Gastrocnemius medialis (tissue), 4 donors: Measurements from ENCODE around the gene PLAAT4. TPM values are rescaled to one million over a fixed set of nuclear protein-coding genes. Genes with fewer than 3 reads are reported as not detected.

Experiments
- ATAC-seq, 2 donors: fragments of 150-250 bp; one replicate each; pipeline ENCODE4 v1.9.1; 2016
- DNase-seq, 2 donors: peaks; one replicate each; pipeline ENCODE4 v3.0.0-alpha.2; 2019
- H3K27ac ChIP-seq, 4 donors: fragments of 200-600 bp; sonication (generic); 1 replicate in 1 of 4; 2 replicates in 3 of 4; pipeline ENCODE4 v1.5.1; 2016 to 2018; ENCODE audit warnings: mild to moderate bottlenecking in 2 of 4, moderate library complexity in 1 of 4
- H3K27me3 ChIP-seq, 3 donors: fragments of 200-600 bp; sonication (generic) in 2 of 3; 1 replicate in 1 of 3; 2 replicates in 2 of 3; pipeline versions ENCODE4 v1.5.1 to v1.6.0; 2016 to 2019; ENCODE audit warnings: mild to moderate bottlenecking in 1 of 3, moderate library complexity in 1 of 3
- H3K36me3 ChIP-seq, 2 donors: fragments of 200-600 bp; sonication (generic) in 1 of 2; one replicate each; pipeline ENCODE4 v1.5.1; 2017 to 2018
- H3K4me1 ChIP-seq, 2 donors: fragments of 200-600 bp; sonication (generic) in 1 of 2; one replicate each; pipeline ENCODE4 v1.5.1; 2016 to 2017; ENCODE audit warnings: mild to moderate bottlenecking in 2 of 2
- H3K4me3 ChIP-seq, 4 donors: fragments of 200-600 bp; sonication (generic) in 3 of 4; 1 replicate in 1 of 4; 2 replicates in 3 of 4; pipeline ENCODE4 v1.5.1; 2016 to 2019; ENCODE audit warnings: mild to moderate bottlenecking in 2 of 4
- H3K9me3 ChIP-seq, 3 donors: fragments of 200-600 bp; sonication (generic) in 2 of 3; 1 replicate in 1 of 3; 2 replicates in 2 of 3; pipeline ENCODE4 v1.5.1; 2016 to 2019
- CTCF ChIP-seq, 5 experiments: fragments of 450-650 bp in 3 of 5; fragments of 200-600 bp in 2 of 5; sonication (generic) in 2 of 5; IDR thresholded peaks in 4 of 5; conservative IDR thresholded peaks in 1 of 5; 1 replicate in 4 of 5; 2 replicates in 1 of 5; pipeline ENCODE4 v1.5.1; 2016 to 2019; ENCODE audit warnings: antibody characterized with exemption in 5 of 5, mild to moderate bottlenecking in 3 of 5, moderate library complexity in 3 of 5
- POLR2A ChIP-seq, 2 donors: fragments of 450-650 bp; IDR thresholded peaks; one replicate each; pipeline ENCODE4 v1.6.1; 2017; ENCODE audit warnings: antibody characterized with exemption in 2 of 2, mild to moderate bottlenecking in 2 of 2, moderate library complexity in 2 of 2
- in situ Hi-C, 4 donors: fragments of 200-750 bp; cut with MboI; loops; one replicate each; pipeline versions ENCODE4 v1.15.0 to v1.8.0; 2017; ENCODE audit warnings: low sequenced_read_pairs in 4 of 4
- intact Hi-C: fragments of 100-400 bp; cut with DNase I; formaldehyde crosslinking; loops from one replicate; pipeline ENCODE4 v1.15.1; 2023; ENCODE audit warnings: low total_unique reads
- total RNA-seq, 4 donors: library from RNA; depleted of rRNA; stranded (reverse); fragments of >200 nt; gene quantifications; one replicate each; pipeline versions ENCODE4 v1.1.0 to v1.2.3, GENCODE V29; 2016

PLAAT4 gene
- total RNA-seq, 4 donors from 2014 or later = 3.1 to 13.2 (median 5.8) TPM

GRCh38 chr11:63567044-63567840 is 30.6 kb downstream of the PLAAT4 start:
- Histone ChIP-seq H3K36me3 (no peaks in the 10 kb centered on the region), H3K27ac (peak overlapping the region; percentile 24 to 60 (median 50)), H3K4me3 (peak overlapping the region in 1 of 4 donors; percentile 15), H3K4me1 (peaks cover 9 to 20% of the 10 kb centered on the region in 2 donors), H3K27me3 (no peaks in the 10 kb centered on the region), H3K9me3 (no peaks in the 10 kb centered on the region)
- intact Hi-C loops (no loop called here), in situ Hi-C loops (no loop called here)
- peak; percentile 86 to 87 for ATAC-seq
- no peak for TF ChIP-seq CTCF (IDR thresholded peaks at IDR 0.05 in 4 of 5, conservative IDR thresholded peaks at IDR 0.05 in 1 of 5)
- TF ChIP-seq POLR2A (IDR thresholded peaks at IDR 0.05) = no peak
- DNase-seq = peak in 1 of 2 donors; percentile 28

- no peak for ATAC-seq
- Histone ChIP-seq H3K27ac (no peak overlapping the region), H3K4me1 (peaks cover 20 to 32% of the 10 kb centered on the region in 2 donors), H3K27me3 (no peaks in the 10 kb centered on the region), H3K4me3 (no peak overlapping the region), H3K36me3 (no peaks in the 10 kb centered on the region), H3K9me3 (no peaks in the 10 kb centered on the region)
- in situ Hi-C loops (no loop called here), intact Hi-C loops (no loop called here)
- TF ChIP-seq CTCF (IDR thresholded peaks at IDR 0.05 in 4 of 5, conservative IDR thresholded peaks at IDR 0.05 in 1 of 5) = no peak
- no peak for TF ChIP-seq POLR2A (IDR thresholded peaks at IDR 0.05)
- no peak for DNase-seq
These were observed 33.0 kb downstream of the PLAAT4 start for GRCh38 chr11:63569570-63569969.

- Histone ChIP-seq H3K4me3 (no peak overlapping the region), H3K27me3 (no peaks in the 10 kb centered on the region), H3K4me1 (peaks cover 31 to 40% of the 10 kb centered on the region in 2 donors), H3K9me3 (no peaks in the 10 kb centered on the region), H3K27ac (no peak overlapping the region), H3K36me3 (no peaks in the 10 kb centered on the region)
- TF ChIP-seq CTCF (IDR thresholded peaks at IDR 0.05 in 4 of 5, conservative IDR thresholded peaks at IDR 0.05 in 1 of 5) (no peak), POLR2A (IDR thresholded peaks at IDR 0.05) (no peak)
- in situ Hi-C loops (no loop called here), intact Hi-C loops (no loop called here)
- no peak for ATAC-seq
- DNase-seq = no peak
These were observed 35.5 kb downstream of the PLAAT4 start for GRCh38 chr11:63572026-63572688.

- ATAC-seq = peak; percentile 87 to 89
- TF ChIP-seq CTCF (IDR thresholded peaks at IDR 0.05 in 4 of 5, conservative IDR thresholded peaks at IDR 0.05 in 1 of 5) = peak in 2 of 5 experiments; percentile 16 to 17
- no peak for TF ChIP-seq POLR2A (IDR thresholded peaks at IDR 0.05)
- intact Hi-C loops (loop anchor here (2.0 kb wide), 2 partner anchors 37 to 63 kb away; no protein-coding TSS in a partner anchor), in situ Hi-C loops (no loop called here)
- peaks cover 26 to 30% of the 10 kb centered on the region in 2 donors for H3K4me1 ChIP-seq
- no peaks in the 10 kb centered on the region for H3K36me3 ChIP-seq
- peak; percentile 34 to 68 for DNase-seq
- H3K9me3 ChIP-seq = no peaks in the 10 kb centered on the region
- H3K4me3 ChIP-seq = peak overlapping the region; percentile 30 to 56 (median 48)
- peak overlapping the region; percentile 66 to 91 (median 82) for H3K27ac ChIP-seq
- H3K27me3 ChIP-seq = no peaks in the 10 kb centered on the region
These were observed 37.6 kb downstream of the PLAAT4 start for GRCh38 chr11:63573881-63574855.
